ENCODE data around the gene ATP8B1.

DNA sequence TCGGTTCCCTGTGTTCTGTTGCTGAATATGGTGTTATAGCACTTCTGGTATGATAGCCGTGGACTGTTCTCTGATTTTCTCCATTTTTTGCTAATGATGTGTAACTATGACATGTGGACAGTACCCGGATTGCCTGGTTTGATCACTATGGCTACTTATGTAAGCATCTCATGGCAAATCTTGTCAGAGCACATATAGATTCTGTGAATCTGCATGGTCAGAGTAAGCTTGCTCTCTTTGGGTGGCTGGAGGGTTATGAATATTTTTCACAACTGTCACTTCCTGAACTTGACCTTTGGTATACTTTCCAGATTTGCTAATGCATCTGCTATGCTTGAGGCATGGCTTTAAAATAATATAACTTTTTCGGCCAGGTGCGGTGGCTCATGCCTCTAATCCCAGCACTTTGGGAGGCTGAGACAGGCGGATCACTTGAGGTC, 36.8 kb upstream of the ATP8B1 start:
- no peak for TF ChIP-seq GATA2 (IDR thresholded peaks at IDR 0.05; ENCODE audit: low read depth, low read length)
- no peak for TF ChIP-seq GATA3 (IDR thresholded peaks at IDR 0.05; ENCODE audit: low read depth, low read length)
